ENCODE measurements around the gene MVB12B.

The MVB12B gene

DNA sequence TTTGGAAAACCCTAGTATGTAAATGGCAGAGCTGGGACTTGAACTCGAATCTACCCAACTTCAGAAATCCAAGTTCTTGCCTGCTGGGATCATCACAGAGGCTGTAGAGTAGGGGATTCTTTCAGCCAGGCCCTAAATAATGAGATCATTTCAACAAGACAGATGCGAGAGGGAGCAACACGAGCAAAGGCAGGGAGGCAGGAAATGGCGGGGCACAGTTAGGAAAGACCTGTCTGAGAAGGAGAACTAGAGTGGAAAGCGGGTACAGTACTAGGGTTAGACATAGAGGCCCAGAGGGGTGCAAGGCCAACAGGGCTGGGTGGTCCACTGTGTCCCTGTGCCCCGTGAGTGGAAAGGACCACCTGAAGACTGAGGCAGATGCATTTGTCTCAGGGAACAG lies 46.1 kb downstream of the MVB12B start:
- peak; percentile 60 for DNase-seq (ENCODE audit: low read depth)
- no peak overlapping the region for H3K4me3 ChIP-seq (ENCODE audit: low read depth, low read length)
- TF ChIP-seq, protein P1, sequence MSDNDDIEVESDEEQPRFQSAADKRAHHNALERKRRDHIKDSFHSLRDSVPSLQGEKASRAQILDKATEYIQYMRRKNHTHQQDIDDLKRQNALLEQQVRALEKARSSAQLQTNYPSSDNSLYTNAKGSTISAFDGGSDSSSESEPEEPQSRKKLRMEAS (IDR thresholded peaks at IDR 0.05; ENCODE audit: low read depth, low read length), result no peak
- TF ChIP-seq POLR2A (IDR thresholded peaks at IDR 0.05; ENCODE audit: extremely low read depth, insufficient read length), result no peak
- TF ChIP-seq, protein P2, sequence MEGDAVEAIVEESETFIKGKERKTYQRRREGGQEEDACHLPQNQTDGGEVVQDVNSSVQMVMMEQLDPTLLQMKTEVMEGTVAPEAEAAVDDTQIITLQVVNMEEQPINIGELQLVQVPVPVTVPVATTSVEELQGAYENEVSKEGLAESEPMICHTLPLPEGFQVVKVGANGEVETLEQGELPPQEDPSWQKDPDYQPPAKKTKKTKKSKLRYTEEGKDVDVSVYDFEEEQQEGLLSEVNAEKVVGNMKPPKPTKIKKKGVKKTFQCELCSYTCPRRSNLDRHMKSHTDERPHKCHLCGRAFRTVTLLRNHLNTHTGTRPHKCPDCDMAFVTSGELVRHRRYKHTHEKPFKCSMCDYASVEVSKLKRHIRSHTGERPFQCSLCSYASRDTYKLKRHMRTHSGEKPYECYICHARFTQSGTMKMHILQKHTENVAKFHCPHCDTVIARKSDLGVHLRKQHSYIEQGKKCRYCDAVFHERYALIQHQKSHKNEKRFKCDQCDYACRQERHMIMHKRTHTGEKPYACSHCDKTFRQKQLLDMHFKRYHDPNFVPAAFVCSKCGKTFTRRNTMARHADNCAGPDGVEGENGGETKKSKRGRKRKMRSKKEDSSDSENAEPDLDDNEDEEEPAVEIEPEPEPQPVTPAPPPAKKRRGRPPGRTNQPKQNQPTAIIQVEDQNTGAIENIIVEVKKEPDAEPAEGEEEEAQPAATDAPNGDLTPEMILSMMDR (IDR thresholded peaks at IDR 0.05; ENCODE audit: low read depth, low read length), result no peak
- no peak for TF ChIP-seq MYC (IDR thresholded peaks at IDR 0.05; ENCODE audit: low read depth, low read length)

DNA sequence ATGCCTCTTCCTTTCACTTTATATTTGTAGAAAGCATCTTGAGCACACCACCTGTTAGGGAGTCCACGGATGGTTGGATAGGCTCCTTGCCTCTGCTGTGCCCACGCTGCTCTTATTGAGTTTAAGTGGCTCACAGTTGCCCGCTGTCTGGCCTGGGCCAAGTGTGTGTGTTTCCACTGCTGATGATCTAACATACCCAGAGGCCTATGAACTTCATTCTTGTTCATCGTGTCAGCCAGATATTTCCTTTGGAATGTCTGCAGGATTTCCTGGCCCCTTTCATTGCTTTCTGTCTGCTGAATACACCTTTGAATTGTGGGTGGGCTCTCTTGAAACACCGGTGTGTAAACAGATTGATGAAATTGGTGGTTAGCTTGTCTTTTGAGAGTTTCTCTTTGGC lies 46.6 kb downstream of the MVB12B start:
- no peak overlapping the region for H3K4me3 ChIP-seq (ENCODE audit: low read depth, low read length)
- no peak for DNase-seq (ENCODE audit: low read depth)
- TF ChIP-seq, protein P2 (IDR thresholded peaks at IDR 0.05; ENCODE audit: low read depth, low read length), result no peak
- no peak for TF ChIP-seq MYC (IDR thresholded peaks at IDR 0.05; ENCODE audit: low read depth, low read length)
- TF ChIP-seq, protein P1 (IDR thresholded peaks at IDR 0.05; ENCODE audit: low read depth, low read length), result no peak
- TF ChIP-seq POLR2A (IDR thresholded peaks at IDR 0.05; ENCODE audit: extremely low read depth, insufficient read length), result no peak

DNA sequence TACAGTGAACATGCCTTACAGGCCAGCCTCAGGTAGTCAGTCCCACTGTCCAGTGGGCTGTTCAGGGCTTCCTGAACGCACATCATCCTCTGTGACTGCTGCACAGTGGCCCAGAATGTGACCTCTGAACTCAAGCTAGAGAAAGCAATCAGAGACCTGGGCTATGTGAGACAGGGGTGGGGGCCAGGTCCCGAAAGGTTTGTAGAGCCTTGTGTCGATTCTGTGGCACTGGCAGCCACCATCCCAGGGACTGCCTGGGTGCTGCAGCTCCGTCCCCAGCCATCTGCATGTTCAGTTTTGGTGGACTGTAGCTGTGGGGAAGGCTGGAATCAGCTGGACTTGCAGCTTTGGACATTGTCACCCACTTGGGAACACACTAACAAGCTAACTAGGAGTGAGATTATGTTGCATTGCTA lies 47.7 kb downstream of the MVB12B start:
- no peak overlapping the region for H3K4me3 ChIP-seq (ENCODE audit: low read depth, low read length)
- TF ChIP-seq, protein P2 (IDR thresholded peaks at IDR 0.05; ENCODE audit: low read depth, low read length), result no peak
- TF ChIP-seq, protein P1 (IDR thresholded peaks at IDR 0.05; ENCODE audit: low read depth, low read length), result no peak
- no peak for TF ChIP-seq POLR2A (IDR thresholded peaks at IDR 0.05; ENCODE audit: extremely low read depth, insufficient read length)
- TF ChIP-seq MYC (IDR thresholded peaks at IDR 0.05; ENCODE audit: low read depth, low read length), result no peak
- DNase-seq (ENCODE audit: low read depth), result no peak

DNA sequence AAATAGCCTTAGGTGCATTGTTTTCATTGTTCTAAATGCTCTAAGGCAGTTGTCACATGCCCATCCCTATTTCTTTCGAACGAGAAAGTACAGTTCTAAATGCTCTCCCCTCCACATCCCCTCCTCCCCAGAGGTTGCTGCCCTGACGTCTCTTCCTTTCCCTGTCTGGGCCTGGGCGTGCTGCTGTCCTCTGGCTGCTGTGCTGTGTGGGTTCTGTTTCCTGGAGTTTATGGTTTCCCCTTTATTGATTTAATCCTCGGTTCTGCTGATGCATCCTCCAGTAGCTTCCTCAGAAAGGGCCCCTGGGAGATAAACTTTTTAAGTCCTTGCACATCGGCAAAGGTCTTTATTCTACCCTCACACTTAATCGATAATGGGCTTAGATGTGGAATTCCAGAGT lies 48.8 kb downstream of the MVB12B start:
- peak overlapping the region; percentile 53 for H3K4me3 ChIP-seq (ENCODE audit: low read depth, low read length)
- DNase-seq (ENCODE audit: low read depth), result peak; percentile 90
- no peak for TF ChIP-seq MYC (IDR thresholded peaks at IDR 0.05; ENCODE audit: low read depth, low read length)
- TF ChIP-seq, protein P1 (IDR thresholded peaks at IDR 0.05; ENCODE audit: low read depth, low read length), result peak; percentile 60

DNA sequence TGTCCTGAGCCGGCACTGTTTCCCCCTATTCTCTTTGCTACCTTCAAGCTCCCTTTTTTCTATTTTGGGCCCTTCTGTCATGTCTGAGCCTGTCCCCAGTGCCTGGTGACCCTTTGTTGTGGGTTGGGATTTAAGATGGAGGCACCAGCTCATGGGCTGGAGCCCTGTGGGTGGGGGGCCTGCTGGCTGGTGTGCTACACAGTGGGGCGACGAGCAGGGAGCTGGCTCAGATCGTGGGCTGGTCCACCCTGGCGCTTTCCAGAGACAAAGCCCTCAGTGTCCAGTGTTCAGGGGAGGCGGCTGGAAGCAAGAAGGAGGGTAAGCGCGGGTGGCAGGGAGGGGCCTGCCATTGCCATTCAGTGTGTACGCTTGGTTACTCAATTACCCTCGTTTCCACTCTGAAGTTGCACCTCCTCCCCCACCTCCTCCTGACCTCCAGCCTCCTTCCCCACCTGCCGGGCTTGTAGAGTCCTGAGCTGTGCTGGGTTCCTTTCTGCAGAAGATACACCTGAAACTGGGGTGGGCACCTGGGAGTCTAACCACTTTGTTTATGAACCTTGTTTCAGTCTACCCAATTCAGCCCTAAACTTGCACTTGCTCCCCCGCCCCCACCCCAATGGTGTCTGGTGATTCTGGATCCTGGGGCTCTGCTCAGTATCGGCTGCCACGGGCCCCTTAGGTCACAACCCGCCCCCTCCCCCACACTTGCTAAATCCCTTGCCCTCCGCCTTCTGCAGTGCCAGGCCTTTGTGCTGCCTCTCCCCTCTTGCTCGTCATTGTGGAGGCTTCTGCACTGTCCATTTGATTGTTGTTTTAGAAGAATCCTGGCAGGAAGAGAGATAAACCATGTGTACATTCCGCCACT lies 49.9 kb downstream of the MVB12B start:
- peak; percentile 82 for DNase-seq (ENCODE audit: low read depth)
- peak overlapping the region; percentile 53 for H3K4me3 ChIP-seq (ENCODE audit: low read depth, low read length)
- TF ChIP-seq, protein P1 (IDR thresholded peaks at IDR 0.05; ENCODE audit: low read depth, low read length), result no peak
- TF ChIP-seq MYC (IDR thresholded peaks at IDR 0.05; ENCODE audit: low read depth, low read length), result 0 out of 2 replicates have a peak, but pooled peaks have one; percentile 19

DNA sequence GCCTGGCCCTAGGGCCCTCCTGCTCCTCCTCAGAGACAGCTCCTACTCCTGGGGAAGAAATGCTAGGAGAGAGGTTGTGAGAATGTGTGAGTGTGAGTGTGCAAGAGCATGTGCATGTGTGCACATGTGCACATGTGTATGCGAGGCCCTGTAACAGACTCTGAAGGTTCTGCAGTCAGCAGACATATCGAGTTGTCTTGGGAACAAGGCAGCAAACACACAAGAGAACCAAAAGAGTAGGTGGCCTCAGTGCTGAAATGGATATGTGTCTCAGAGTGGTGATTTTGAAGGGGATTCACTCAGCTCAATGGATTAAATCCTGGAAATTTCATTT lies 50.5 kb downstream of the MVB12B start:
- DNase-seq (ENCODE audit: low read depth), result no peak
- no peak for TF ChIP-seq POLR2A (IDR thresholded peaks at IDR 0.05; ENCODE audit: extremely low read depth, insufficient read length)
- TF ChIP-seq, protein P1 (IDR thresholded peaks at IDR 0.05; ENCODE audit: low read depth, low read length), result peak; percentile 74
- H3K4me3 ChIP-seq (ENCODE audit: low read depth, low read length), result no peak overlapping the region

DNA sequence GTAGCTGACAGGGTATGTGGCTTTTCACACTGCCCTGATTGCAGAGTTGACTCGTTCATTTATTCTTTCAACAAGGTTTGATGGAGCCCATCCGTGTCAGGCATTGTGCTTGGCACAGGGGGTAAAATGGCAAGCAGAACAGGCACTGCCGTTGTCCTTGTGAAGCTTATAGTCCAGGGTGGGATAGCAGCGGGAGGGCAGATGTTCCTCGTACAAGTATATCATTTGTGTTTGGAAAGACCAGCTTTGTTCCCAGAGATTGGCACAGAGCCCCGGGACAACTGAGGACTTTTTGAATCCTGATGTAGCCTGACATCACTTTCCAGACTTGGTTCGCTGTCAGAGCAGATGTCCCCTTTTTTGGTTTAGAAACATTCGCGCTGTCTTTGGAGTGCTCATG lies 50.9 kb downstream of the MVB12B start:
- no peak overlapping the region for H3K4me3 ChIP-seq (ENCODE audit: low read depth, low read length)
- DNase-seq (ENCODE audit: low read depth), result no peak
- TF ChIP-seq, protein P1 (IDR thresholded peaks at IDR 0.05; ENCODE audit: low read depth, low read length), result no peak
- TF ChIP-seq MYC (IDR thresholded peaks at IDR 0.05; ENCODE audit: low read depth, low read length), result no peak
- TF ChIP-seq POLR2A (IDR thresholded peaks at IDR 0.05; ENCODE audit: extremely low read depth, insufficient read length), result no peak
